GM18499 (cell line): ENCODE data around the gene BTBD3.
A peak's percentile ranks its signal among the peaks of the same experiment; 100 is the strongest.

Experiments used
- ATAC-seq: cut with Tn5 transposase; IDR thresholded peaks from one replicate; pipeline ENCODE4 v1.9.1; 2021; ENCODE audit warnings: moderate number of reproducible peaks; ENCODE audit not compliant: insufficient read depth, unreplicated experiment

The BTBD3 gene

GRCh38 chr20:11917663-11918062 lies at the start of gene BTBD3:
TSS of gene BTBD3 (plus strand) at chr20:11917893. CDS start at chr20:11918276, 383 bp downstream.
- ATAC-seq: peak; percentile 80

DNA sequence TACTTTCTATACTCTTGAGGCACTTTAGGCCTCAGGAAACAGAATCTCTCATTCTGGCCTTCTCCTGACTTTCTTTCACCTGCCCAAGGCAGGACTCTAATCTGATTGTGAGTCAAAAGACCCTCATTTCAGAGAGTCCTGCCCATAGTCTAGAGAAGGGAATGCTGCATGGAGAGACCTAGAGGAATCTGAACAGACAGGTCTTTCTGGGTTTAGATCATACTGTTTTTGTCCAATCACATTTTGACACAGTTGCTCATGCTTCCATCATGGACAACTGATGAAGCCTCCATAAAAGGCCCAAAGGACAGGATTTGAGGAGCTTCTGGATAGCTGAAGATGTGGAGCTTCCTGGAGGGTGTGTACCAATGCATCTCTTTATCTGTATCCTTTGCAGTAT lies 48.1 kb upstream of the BTBD3 start:
- no peak for ATAC-seq

GRCh38 chr20:11870411-11870810 lies 47.3 kb upstream of the BTBD3 start:
- ATAC-seq: no peak

DNA sequence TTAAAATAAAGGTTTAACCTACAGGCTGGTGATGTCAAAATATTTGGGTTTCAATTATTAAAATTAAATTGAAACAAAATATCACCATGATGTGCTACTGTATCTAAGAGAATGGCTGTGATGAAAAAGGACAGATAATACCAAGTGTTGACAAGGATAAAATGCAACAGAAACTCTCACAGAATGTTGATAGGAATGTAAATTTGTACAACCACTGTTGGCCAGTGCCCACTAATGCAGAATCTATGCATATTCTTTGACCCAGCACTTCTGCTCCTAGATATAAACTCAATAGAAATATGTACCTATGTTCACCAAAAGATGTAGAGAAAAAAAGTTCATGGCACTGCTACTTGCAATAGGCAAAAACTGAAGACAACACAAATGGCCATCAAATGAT lies 41.1 kb upstream of the BTBD3 start:
- no peak for ATAC-seq

- no peak for ATAC-seq
Measured at GRCh38 chr20:11880680-11881079, 37.0 kb upstream of the BTBD3 start.

GRCh38 chr20:11881449-11881848 lies 36.2 kb upstream of the BTBD3 start:
- no peak for ATAC-seq

DNA sequence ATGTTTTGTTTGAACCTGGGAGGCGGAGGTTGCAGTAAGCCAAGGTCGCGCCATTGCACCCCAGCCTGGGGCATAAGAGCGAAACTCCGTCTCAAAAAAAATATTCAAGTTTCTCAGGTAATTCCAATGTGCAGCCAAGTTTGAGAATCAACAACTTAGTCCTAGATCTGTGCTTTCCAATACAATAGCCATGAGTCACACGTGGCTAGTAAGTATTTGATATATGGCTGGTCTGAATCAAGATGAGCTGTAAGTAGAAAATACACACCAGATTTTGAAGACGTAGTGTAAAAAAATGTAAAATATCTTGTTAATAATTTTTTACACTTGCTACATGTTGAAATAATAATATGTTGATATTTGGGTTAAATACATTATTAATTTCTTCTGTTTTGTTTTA lies 35.0 kb upstream of the BTBD3 start:
- ATAC-seq: no peak

DNA sequence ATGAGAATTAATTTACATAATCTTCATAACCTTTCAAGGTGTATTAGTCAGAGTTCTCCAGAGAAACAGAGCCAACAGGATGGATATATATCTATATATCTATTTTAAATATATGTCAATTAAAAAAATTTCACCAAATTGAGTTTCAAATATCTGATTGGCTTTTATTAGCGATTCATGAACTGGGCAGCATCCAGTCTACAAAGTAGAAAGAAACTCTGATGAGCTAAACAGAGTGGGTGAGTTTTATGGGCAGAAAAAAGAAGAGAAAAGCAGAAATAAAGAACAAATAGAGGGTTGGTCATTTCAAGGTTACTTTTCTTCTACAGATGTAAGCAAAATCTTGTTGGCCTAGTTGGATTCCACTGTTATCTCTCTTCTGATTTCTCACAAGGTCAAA lies 29.0 kb upstream of the BTBD3 start:
- ATAC-seq: no peak

- ATAC-seq: peak; percentile 41
Measured at GRCh38 chr20:11890331-11891076, 27.2 kb upstream of the BTBD3 start.

DNA sequence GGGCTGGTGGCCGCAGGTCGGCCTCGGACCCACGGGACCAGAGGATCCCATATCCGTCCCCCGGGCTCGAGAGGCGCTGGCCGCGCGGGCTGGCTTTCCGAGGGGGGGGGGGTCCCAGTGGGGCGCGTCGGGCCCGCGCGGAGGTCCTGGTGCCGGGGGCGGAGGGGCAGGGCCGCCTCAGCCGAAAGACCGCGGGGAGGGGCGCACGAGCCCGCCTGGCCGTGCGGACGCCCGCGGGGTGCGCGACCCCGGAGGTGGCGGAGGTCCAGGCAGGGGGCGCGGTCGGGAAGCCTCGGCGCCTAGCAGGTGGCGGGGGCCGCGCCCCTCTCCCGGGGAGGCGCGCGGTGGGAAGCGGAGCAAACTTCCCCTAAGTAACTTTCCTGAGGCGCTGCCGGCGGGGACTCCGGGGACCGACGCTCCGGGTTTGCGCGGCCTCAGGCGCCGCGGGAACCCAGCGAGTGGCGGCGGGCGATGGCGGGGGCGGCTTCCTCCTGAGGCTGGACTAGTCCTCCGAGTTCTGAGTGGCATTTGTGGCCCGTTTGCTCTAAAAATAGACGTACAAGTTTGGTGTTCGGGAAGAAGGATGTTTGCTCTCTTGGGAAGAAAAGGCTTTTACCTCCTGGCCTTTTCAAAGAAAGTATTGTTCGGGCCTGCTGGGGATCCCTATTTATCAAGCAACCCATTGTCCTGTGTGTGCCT lies 26.5 kb upstream of the BTBD3 start:
- peak; percentile 6 for ATAC-seq

DNA sequence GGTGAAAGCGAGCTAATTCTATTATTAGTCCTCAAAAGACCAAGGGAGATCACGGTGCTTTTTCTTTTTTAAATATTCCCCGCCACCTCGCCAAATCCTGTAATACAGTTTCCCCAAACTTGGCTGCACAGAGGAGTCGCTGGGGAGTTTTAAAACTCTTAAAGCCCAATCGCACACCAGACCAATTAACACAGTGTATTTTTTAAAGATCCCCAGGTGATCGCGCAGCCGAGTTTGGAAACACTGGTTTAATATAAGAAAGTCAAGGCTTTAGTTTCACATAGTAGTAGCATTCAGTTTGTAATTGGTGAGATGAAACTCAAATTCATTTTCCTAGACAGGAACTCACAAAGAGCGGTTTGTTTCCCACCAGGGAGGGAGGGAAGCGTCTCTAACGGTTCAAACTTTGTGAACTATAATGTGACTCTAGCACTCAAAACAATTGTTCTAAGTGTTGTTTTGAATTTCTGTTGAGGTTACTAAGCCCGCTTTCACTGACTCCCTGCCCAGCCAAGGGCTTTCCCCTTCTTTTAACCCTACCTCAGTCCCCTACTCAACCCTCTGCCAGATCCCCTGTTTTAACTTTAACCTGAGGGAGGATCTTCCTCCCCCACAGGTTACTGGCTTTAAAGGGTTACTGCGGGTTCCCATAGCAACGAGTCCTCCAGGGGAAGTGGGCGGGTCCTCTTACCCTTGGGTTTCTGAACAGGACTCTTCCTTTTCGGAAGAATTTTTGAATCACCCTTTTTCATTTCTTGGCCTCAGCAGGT lies 25.7 kb upstream of the BTBD3 start:
- peak; percentile 47 for ATAC-seq

DNA sequence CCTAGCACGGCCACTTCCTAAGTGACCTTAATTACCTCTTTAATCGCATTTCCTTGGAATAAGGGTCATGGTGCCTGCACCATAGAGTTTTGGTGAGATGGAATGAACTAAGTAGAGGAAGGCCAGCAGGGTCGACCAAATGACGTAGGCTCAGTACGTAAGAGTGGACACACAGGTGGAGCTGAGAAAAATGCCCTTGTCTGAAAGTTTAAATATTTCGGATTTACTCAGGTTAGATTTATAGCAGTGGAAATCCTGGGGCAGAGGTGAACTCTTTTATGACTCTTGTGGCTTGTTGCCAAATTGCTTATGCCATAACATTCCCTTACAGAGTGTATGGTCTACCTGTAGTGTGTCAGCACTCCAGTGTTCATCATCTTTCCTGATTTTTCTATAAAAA lies 23.6 kb upstream of the BTBD3 start:
- no peak for ATAC-seq

DNA sequence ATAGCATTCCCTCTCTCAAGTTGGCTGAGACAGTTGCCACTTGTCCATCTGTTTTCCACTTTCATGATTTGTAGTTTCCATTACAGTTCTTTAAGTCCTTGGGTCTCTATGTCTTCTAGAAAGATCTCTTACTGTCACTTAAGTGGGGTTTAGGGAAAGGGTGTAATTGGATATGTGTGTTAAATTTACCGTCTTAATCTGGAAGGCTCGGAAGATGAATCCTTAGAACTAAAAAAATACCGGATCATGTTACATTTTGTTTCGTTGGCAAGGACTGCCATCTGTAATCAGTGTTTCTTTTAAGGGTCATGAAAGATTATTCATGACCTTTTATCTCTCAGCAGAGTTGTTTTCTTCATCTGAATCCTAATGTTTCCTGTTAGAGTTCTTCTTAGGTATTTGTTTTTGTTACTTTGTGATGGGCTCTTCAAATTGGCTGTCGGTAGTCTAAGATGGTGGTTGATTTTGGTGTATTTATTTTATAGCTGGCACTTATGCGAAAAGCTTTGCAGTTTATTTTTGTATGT lies 21.8 kb upstream of the BTBD3 start:
- ATAC-seq: no peak

GRCh38 chr20:11901127-11901526 lies 16.6 kb upstream of the BTBD3 start:
- no peak for ATAC-seq

- no peak for ATAC-seq
Measured at GRCh38 chr20:11902285-11902697, 15.4 kb upstream of the BTBD3 start.

DNA sequence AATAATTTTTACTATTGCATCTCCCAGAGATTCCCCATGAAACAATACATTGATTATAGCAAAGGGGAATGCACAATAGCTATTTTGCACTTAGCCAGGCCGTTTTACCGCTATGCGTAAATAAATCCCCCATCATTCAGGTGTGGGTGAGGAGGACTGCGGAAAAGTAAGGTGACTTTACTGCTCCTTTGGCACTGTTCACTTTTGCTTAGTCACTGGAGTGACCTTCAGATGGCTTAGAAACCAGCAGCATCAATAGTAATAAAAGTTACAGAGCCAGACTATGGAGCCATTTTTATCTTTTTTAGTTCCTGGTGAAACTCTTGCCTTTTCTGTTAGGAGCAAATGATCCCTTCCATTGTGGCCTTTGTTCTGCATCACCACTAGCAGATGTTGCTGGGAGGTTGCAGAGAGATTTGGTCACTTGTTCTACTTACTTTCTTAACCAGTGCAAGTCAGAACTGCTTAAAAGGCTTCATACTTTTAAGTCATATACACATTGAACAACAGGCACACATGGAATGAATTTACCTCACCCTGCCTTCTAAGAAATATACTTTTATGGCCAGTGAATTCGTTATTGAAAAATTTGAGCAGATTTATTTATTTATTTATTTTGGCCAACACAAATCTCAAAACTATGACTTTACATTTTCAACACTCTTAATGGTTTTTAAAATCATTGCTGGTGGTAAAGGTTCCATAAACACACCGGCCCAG lies 12.1 kb upstream of the BTBD3 start:
- ATAC-seq: no peak

DNA sequence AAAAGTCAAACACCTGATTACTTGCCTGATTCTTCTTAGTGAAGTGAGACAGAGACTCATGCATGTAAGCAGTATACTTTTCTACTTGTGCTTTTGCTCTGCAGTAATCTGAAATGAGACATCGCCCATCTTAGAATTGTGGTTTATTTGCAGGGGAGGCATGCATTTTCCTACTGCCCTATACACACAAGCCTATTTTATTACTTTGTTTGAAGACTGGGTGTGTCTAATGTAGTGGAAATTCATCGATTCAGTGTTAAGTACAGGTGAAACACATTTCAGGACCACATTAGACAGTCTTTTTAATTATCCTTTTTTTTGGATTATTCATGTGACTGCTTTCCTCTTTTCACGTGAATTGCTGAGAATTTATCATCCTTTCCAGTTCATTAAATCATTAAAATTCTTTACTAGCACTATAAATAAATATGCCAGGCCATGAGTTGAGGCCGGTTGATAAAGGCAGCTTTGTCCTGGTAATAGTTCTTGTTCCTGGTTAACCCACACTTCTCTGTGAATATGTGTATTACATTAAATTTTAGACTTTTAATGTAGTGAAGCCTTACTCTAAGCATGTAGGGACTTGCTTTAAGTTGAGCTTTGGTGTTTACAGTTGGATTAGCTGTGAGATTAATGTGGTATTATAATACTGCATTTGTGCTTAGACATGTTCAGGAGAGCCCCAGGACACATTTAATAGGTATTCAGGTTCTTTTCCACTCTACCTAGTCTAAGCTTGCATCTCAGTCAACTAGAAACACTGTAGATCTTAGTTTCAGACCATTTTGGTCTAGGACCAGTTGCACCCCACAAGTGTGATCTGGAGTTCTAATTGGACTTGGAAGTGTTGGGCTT lies 10.8 kb upstream of the BTBD3 start:
- no peak for ATAC-seq

DNA sequence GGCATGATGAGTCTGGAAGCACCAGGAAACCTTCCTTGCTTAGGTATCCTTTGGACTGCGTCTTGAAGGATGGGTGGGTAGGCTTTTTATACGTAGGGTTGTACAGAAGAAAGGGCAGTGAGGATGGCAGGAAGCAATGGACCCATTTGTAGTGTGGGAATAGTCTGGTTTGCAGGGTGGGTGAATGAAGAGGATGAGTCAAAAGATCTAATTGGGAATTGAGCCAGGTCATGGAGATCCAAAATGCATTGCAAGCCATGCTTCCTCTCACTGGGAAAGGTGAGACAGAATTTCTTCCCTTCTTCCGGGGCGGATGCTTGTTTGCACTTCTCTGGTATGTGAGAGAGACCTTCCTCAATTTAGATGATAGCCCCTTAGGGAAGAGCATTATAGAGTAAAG lies 10.1 kb upstream of the BTBD3 start:
- no peak for ATAC-seq

DNA sequence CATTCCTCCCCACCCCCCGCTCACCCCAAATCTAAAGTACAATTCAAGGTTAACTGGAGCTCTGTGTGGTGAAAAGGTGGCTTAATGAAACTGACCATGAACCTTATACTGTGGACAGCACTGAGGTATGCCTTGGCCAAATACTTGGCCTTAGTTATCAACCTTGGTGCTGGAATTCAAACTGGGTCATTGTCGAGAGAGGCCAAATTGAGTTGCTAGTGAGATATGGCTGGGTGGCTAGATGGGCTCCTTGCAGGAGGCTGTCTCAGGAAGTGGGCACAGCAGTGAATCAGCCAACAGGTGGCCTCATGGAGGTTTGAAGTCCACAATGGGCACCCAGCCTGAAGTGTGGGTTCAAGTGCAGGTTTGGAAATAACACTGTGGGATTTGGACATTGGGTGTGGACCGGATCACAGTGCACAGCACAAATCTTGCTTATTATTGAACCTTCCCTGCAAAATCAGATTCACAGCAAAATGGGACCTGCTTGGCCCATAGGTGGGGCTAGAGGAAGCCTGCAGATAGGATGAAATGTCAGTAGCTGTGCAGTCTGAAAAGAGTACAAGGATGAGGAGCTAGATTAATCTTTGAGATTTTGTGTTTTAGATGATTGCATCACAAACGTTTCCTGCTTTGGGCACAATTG lies 5.6 kb upstream of the BTBD3 start:
- no peak for ATAC-seq
